Glomerular endothelial cell (primary cell): ENCODE measurements around the gene GABBR2. TPM values are rescaled to one million over a fixed set of nuclear protein-coding genes. Genes with fewer than 3 reads are reported as not detected.
"Not testable (repeated sequence)": the region's sequence is repeated elsewhere in the genome, so short reads cannot be mapped to it uniquely, and the experiment has no call there.

Experiments used
- DNase-seq: peaks from one replicate; pipeline ENCODE4 v3.0.0-alpha.2; 2011; ENCODE audit warnings: low read depth, low spot score; ENCODE audit errors: extremely low read depth
- total RNA-seq: library from RNA; depleted of rRNA; stranded (reverse); fragments of >200 nt; gene quantifications from 2 replicates; pipeline ENCODE4 v1.2.3, GENCODE V29; 2015

The GABBR2 gene
- total RNA-seq, 1 donor from 2014 or later, result 3.3 TPM

DNA sequence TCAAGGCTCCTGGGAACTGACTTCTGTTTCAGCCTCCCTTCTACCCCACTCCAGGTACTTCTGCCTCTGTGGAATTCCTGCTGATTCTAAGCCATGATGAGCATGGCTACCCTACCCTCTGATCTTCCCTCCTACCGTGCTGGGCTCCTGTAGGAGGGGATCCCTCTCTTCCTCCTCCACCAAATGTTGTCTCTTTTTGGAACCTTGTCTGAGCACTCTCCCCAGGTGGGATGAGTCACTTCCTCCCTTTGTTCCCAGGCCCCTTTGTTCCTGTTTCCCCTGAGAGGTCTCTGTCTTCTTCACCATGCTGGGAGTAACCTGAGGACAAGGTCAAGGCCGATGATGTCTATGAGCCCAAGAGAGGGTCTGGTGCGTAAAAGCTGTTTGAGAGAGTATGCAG, 213.2 kb downstream of the GABBR2 start:
- DNase-seq, result no peak

- DNase-seq, result no peak
These were observed 213.9 kb downstream of the GABBR2 start for GRCh38 chr9:98494852-98495251.

DNA sequence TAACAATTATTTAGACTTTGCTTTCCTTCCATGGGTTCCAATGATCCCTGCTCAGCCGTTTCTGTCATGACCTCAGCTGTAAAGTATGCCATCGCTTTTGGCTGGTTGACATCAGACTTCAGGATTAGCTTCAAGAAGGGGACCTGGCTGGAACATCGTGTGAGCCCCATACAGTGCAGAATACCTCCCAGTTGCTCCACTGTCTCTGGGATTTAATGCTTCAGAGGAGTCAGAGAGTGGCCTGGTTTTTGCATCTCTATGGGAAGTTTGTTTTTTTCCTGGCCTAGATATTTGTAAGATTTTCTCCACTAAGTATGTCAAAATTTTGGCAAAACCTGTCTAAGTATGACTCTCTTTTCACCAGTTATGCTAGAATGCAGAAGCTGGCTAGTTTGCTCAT, 216.9 kb downstream of the GABBR2 start:
- no peak for DNase-seq

- no peak for DNase-seq
These were observed 217.5 kb downstream of the GABBR2 start for GRCh38 chr9:98491231-98491651.

- DNase-seq, result no peak
These were observed 220.0 kb downstream of the GABBR2 start for GRCh38 chr9:98488571-98489312.

- DNase-seq, result no peak
These were observed 223.0 kb downstream of the GABBR2 start for GRCh38 chr9:98485706-98486105.

DNA sequence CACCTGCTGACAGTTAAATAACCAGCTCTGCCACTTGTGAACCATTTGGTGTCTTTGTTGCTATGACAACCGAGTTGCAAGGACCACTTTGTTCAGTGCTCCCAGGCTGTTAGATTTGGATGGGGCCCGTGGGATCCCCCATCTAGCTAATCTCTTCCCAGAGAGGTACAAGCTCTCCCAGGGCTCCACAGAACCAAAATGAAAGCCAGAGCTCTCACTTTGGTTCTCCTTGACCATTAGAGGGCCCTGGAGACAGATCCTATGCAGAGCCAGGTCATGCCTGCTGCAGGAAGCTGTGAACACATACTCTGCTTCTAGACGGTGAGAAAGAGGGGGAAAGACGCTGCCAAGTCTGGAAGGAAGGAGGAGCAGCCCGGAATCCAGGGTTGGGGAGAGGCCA, 224.6 kb downstream of the GABBR2 start:
- DNase-seq, result no peak

DNA sequence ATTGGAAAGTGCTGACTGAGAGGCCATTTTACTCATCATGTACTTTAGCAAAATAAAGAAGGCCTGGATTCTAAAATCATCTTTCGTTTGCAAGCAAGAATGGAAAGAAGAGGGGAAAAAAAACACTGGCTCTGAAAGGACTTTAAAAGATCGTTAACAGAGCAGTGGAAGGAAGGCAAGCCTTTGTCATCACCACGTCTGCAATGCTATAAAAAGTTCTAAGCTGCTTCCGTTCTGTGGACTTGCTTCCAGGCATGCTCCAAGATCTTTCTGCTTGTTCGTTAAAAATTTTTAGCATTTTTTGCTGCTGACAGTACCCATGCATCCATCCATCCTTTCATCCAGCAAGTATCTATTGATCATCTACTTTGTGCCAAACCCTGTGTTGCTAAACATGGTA, 226.5 kb downstream of the GABBR2 start:
- DNase-seq, result no peak

GRCh38 chr9:98481676-98482075, 227.1 kb downstream of the GABBR2 start:
- no peak for DNase-seq

- no peak for DNase-seq
These were observed 228.5 kb downstream of the GABBR2 start for GRCh38 chr9:98479967-98480847.

- DNase-seq, result no peak
These were observed 229.3 kb downstream of the GABBR2 start for GRCh38 chr9:98479449-98479848.

DNA sequence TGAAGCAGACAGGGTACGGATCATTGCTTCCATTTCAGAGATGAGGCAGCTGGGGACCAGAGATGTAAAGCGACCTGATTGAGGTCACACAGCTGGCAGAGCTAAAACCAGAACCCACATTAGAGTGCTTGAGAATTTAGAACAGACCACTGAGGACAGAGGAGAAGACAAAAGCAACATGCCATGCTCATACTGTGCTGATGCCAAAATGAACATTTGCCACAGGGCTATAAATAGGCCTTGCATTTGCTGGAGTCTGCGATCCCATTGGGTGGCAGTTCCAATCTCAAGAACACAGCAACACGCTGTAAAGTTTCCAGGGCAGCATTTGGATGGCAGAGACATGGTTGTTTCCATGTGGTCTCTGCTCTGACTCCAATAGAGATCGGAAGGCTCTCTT, 230.9 kb downstream of the GABBR2 start:
- no peak for DNase-seq

DNA sequence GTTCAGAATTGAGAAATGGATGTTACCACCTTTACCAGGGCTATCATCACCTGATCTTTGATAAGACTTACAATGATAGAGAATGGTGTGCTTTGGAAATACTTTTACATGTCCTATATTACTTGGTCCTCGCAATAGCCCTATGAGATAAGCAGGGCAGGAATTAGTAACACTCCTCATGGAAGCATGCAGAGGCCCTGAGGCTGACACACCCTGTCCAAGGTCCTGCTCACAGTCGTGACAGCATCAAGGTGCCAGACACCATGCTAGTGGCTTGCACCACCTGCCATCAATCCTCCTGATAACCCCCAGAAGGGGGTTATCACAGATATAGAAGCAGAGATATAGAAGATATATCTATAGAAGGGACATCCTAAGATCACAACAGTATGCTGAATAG, 236.5 kb downstream of the GABBR2 start:
- no peak for DNase-seq

DNA sequence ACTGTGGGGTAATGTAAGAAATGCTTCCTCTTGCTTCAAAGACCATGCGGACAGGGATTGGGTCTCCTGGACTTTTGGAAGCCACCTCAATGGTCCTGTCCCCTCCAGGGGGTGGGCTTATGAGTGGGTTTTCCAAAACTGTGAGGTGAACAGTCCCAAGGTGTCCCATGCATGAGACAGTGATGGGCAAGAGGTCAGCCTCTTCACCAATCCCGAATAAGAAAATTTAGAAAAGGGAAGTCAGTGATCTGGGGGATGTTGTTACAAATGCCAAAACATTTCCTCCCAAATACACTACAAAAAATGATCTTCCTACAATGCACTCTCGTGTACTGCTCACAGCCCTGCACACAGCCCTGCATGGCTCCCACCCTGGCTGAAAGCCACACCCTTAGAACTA, 237.6 kb downstream of the GABBR2 start:
- no peak for DNase-seq

GRCh38 chr9:98468567-98469239, 240.0 kb downstream of the GABBR2 start:
- no peak for DNase-seq

GRCh38 chr9:98465799-98466198, 242.9 kb downstream of the GABBR2 start:
- DNase-seq, result no peak

- not testable (repeated sequence) for DNase-seq
These were observed 244.5 kb downstream of the GABBR2 start for GRCh38 chr9:98464156-98464690.

- no peak for DNase-seq
These were observed 246.4 kb downstream of the GABBR2 start for GRCh38 chr9:98462310-98462709.

GRCh38 chr9:98460704-98461103, 248.0 kb downstream of the GABBR2 start:
- no peak for DNase-seq

- no peak for DNase-seq
These were observed 250.9 kb downstream of the GABBR2 start for GRCh38 chr9:98457726-98458370.

- DNase-seq, result no peak
These were observed 252.6 kb downstream of the GABBR2 start for GRCh38 chr9:98456156-98456613.
